C4-2B (cell line): ENCODE measurements around the gene HSDL1.

Experiments used
- H3K27ac ChIP-seq: fragments of 450-650 bp; 2 replicates; pipeline ENCODE4 v1.5.1; 2017
- ZFX ChIP-seq: fragments of 450-650 bp; IDR thresholded peaks from 2 replicates; pipeline ENCODE4 v1.6.1; 2017
- TF ChIP-seq, protein P1 (sequence below): fragments of 450-650 bp; conservative IDR thresholded peaks from 2 replicates; pipeline ENCODE4 v1.5.1; 2017; ENCODE audit warnings: mild to moderate bottlenecking

Gene HSDL1

DNA sequence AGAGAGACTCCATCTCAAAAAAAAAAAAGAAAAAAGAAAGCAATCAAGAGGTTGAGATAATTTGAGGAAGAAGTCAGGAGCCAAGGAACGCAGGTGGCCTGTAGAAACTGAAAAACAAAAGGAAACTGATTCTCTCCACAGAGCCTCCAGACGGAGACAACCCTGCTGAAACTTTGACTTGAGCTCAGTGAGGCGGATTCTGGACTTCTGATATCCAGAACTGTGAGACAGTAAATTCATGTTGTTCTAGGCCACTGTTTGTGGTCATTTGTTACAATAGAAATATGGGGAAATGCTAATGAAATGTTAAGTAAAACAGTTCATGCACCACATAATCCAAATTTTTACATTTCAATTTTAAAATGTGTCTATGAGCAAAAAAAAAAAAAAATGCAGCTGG, 33.5 kb downstream of the HSDL1 start:
- TF ChIP-seq ZFX = no peak
- H3K27ac ChIP-seq = no peak overlapping the region

DNA sequence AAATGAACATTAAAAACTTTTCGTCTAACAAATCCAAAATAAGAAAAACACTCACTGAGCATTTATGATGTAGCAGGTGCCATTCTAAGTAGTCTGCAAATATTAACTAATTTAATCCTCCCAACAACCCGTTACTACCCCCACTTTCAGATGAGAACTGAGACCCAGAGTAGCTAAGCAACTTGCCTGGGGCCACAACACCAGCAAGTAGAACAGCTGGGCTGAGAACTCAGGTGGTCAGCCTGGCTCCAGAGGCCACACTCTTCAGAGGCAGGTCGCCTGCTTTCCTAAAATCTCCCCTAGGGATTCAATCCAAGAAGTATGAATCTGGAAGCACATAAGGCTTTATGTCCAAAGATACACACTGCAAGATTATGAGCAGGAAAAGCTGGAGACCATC, 34.5 kb downstream of the HSDL1 start:
- TF ChIP-seq, protein P1, sequence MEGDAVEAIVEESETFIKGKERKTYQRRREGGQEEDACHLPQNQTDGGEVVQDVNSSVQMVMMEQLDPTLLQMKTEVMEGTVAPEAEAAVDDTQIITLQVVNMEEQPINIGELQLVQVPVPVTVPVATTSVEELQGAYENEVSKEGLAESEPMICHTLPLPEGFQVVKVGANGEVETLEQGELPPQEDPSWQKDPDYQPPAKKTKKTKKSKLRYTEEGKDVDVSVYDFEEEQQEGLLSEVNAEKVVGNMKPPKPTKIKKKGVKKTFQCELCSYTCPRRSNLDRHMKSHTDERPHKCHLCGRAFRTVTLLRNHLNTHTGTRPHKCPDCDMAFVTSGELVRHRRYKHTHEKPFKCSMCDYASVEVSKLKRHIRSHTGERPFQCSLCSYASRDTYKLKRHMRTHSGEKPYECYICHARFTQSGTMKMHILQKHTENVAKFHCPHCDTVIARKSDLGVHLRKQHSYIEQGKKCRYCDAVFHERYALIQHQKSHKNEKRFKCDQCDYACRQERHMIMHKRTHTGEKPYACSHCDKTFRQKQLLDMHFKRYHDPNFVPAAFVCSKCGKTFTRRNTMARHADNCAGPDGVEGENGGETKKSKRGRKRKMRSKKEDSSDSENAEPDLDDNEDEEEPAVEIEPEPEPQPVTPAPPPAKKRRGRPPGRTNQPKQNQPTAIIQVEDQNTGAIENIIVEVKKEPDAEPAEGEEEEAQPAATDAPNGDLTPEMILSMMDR = no peak
- TF ChIP-seq ZFX = no peak
- H3K27ac ChIP-seq = no peak overlapping the region

DNA sequence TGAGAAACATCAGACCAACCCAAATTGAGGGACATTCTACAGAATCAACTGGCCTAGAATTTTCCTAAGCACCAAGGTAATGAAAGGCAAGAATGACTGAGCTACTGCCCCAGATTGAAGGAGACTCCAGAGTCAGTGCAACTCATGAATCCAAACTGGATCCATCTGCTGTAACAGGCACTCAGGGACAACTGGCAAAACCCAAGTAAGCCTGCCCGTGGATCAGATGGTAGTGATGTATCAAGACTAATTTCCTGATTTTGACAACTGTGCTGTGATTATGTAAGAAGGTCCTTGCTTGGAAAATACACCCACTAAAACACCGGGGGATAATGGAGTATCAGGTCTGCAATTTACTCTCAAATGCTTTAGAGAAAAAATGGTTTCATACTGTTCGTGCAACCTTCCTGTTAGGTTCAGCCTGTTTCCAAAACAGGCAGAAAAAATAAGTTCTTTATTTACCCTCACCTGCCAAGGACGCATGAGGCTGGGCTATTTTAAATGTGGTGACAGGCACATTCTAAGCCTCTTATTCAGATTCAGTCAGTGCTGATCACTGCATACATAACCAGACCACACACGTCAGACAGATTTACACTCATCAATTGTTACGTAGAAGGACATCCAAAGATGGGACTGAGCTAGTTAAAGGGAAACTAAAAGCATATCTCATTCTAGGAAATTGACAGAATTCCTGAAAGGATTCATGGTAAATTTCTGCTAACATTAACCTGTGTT, 35.2 kb downstream of the HSDL1 start:
- no peak overlapping the region for H3K27ac ChIP-seq
- TF ChIP-seq, protein P1 = no peak
- no peak for TF ChIP-seq ZFX

DNA sequence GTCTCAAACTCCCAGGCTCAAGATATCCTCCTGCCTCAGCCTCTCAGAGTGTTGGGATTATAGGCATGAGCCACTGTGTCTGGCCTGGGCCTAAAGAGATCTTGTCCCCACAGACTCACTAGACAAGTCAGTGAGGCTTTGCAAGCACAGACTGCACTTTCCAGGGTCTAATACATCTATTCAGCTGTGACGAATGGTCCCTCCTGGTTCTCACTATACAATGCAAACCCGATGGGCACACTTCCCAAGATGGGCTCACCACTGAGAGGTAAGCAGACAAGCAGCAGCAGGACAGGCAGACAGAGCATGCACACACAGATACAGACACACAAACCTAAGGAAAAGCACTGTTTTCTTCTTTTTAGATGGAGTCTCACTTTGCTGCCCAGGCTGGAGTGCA, 37.1 kb downstream of the HSDL1 start:
- no peak for TF ChIP-seq ZFX
- TF ChIP-seq, protein P1 = no peak
- no peak overlapping the region for H3K27ac ChIP-seq

DNA sequence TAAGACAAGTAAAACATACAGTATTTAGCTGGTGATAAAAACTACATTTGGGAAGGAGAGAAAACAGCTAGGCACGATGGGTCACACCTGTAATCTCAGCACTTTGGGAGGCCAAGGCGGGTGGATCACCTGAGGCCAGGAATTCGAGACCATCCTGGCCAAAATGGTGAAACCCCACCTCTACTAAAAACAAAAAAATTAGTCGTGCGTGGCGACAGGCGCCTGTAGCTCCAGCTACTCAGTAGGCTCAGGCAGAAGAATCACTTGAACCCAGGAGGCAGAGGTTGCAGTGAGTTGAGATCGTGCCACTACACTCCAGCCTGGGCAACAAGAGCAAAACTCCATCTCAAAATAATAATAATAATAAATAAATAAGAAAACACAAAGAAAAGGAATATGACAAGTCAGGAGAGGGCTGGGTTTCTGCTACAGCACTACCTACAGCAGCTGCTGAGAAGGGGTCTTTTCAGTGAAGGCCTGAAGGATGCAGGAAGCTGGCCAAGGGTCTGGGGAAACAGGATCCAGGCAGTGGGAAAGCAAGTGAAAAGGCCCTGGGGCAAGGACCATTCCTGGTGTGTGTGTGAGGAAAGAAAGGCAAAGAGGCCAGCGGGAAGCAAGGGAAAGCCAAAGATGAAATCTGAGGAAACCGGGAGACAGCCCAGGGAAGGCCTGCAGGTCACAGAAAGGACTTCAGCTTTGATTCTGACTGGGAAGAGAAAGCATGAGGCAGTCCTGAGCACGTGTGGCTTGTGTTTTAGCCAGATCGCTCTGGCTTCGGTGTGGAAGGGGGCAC, 38.8 kb downstream of the HSDL1 start:
- TF ChIP-seq, protein P1 = no peak
- no peak overlapping the region for H3K27ac ChIP-seq

DNA sequence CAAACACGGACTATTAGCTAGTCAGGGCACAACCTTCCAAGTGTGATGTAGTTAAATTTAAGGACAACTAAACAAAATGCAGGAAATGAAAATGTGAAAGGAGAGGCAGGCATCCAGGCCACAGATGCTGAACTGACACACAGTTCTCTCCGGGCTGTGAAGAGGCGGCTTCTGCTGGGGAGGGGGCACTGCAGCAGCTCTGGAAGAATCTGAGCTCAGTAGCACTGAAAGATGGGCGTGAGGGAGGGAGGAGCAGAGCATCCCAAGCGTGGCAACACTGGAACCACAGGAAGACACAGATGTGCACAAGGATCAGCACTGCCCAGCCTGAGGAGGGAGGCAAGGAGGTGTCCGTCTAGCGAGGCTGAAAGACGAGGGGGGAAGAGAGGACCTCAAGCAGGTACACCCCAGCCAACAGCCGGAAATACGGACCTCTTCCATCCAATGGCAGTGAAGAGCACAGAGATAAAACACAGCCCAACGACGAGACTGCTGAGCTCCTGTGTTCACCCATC, 39.6 kb downstream of the HSDL1 start:
- TF ChIP-seq, protein P1 = no peak
- no peak for TF ChIP-seq ZFX
- H3K27ac ChIP-seq = no peak overlapping the region

DNA sequence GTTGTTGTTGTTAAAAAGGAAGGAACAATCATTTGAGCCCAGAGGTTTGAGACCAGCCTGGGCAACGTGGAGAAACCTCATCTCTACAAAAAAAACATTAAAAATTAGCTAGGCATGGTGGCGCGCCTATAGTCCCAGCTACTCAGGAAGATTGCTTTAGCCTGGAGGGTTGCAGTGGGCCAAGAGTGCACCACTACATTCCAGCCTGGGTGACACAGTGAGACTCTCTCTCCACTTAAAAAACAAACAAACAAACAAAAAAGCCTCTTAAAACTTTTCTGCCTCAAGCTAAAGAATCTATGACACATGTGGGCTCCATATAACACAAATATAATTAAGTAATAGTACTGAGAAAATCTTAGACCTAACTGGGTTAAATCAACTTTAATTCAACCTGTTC, 40.7 kb downstream of the HSDL1 start:
- TF ChIP-seq ZFX = no peak
- TF ChIP-seq, protein P1 = no peak
- H3K27ac ChIP-seq = no peak overlapping the region
